ENCODE results near the gene RAB27A.
A peak's percentile ranks its signal among the peaks of the same experiment; 100 is the strongest.

RAB27A gene

DNA sequence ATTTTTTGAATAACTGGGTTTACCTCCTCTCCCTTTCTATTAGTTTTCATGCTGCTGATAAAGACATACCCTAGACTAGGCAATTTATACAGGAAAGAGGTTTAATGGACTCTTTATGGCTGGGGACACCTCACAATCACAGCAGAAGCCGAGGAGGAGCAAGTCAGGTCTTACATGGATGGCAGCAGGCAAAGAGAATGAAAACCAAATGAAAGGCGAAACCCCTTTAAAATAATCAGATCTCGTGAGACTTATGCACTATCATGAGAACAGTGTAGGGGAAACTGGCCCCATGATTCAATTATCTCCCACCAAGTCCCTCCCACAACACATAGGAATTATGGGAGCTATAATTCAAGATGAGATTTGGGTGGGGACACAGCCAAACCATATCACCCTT, 90.9 kb downstream of the RAB27A start:
- no peak overlapping the region for H3K4me3 ChIP-seq (replicated peaks; ENCODE audit: low read depth, low read length)
- no peak for DNase-seq (ENCODE audit: low read depth)
- TF ChIP-seq, protein P1, sequence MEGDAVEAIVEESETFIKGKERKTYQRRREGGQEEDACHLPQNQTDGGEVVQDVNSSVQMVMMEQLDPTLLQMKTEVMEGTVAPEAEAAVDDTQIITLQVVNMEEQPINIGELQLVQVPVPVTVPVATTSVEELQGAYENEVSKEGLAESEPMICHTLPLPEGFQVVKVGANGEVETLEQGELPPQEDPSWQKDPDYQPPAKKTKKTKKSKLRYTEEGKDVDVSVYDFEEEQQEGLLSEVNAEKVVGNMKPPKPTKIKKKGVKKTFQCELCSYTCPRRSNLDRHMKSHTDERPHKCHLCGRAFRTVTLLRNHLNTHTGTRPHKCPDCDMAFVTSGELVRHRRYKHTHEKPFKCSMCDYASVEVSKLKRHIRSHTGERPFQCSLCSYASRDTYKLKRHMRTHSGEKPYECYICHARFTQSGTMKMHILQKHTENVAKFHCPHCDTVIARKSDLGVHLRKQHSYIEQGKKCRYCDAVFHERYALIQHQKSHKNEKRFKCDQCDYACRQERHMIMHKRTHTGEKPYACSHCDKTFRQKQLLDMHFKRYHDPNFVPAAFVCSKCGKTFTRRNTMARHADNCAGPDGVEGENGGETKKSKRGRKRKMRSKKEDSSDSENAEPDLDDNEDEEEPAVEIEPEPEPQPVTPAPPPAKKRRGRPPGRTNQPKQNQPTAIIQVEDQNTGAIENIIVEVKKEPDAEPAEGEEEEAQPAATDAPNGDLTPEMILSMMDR (IDR thresholded peaks at IDR 0.05; ENCODE audit: low read length, missing control alignments) = no peak

DNA sequence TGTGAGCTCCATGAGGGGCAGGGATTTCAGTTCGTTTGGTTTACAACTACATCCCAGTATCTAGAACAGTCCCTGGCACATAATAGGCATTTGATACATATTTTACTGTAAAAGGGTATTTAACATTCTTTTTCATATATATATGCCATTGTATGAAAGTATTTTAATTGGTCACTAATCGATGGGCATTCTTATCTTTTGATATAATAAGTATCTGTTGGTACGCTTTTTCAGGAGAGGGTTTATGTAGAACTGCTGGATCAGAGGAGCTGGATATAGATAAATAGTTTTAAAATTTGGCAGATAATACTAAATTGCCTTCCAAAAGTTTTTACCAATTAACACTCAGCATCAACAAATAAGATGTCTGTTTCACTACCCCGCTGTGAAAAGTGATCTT, 91.9 kb downstream of the RAB27A start:
- H3K4me3 ChIP-seq (replicated peaks; ENCODE audit: low read depth, low read length) = peak overlapping the region; percentile 83
- TF ChIP-seq, protein P1 (IDR thresholded peaks at IDR 0.05; ENCODE audit: low read length, missing control alignments) = no peak
- DNase-seq (ENCODE audit: low read depth) = peak; percentile 3

DNA sequence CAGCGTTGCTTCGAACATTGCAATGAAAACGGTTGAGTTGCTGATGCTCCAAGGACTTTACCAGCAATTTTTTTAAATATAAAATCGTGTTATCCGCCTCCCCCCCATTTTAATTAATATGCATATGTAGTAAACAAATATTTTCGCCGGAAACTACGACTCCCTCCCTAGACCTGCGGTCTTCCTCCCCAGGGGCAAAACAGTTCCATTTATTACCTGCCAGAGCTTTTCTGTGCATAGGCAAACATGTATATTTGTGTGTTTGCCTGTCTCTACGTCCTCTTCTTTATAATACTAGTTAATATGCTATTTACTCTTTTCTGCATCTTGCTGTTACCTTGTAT, 92.3 kb downstream of the RAB27A start:
- H3K4me3 ChIP-seq (replicated peaks; ENCODE audit: low read depth, low read length) = peak overlapping the region; percentile 83
- DNase-seq (ENCODE audit: low read depth) = no peak
- TF ChIP-seq, protein P1 (IDR thresholded peaks at IDR 0.05; ENCODE audit: low read length, missing control alignments) = no peak

DNA sequence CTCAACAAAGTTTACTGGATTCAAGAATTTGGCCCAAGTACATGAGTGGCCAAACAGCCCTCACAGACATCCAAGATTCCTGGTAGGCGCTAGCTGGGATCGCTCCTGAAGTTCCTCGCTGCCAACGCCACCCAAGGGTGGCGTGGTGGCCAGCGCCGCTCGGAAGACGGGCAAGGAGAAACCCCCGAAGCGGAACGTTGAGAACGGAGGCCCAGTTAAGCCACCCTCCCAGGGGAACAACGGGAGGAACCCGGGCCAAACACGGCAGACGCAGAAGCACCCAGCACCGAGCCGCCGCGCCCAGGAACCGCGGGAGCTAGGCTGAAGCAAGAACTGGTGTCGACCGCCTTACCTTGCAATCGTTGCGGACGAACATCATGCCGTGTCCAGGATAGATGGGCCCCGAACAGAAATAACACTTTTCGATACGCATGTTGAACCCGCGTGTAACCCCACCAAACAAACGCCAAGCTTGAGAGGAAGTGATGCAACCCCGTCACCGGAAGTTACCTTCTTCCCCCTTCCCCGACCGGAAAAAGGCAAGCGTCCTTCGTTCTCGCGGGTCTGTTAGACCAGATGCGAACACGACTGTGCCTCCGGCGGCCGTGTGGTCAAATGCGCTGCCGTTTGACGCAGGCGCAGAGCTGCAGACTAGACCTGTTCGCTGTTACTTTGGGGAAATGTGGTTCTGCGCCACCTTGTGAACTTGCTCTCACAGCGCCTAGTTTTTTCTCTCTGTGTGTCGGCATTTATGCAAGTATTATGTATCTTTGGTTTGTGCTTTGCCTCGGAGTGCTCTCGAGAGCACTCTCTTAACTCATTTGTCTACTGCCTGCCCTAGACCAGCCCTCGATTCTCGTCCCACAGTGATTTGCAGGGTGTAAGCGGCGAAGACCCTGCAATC, 92.9 kb downstream of the RAB27A start, which contains the start of gene RSL24D1:
Gene RSL24D1 (minus strand): TSS at position 484 of the 904 bp plus-strand sequence. CDS start 51 bp downstream, at position 433.
- peak; percentile 99 for DNase-seq (ENCODE audit: low read depth)
- H3K4me3 ChIP-seq (replicated peaks; ENCODE audit: low read depth, low read length) = peak within 1 kb of the TSS; percentile 83
- TF ChIP-seq, protein P1 (IDR thresholded peaks at IDR 0.05; ENCODE audit: low read length, missing control alignments) = peak; percentile 49

DNA sequence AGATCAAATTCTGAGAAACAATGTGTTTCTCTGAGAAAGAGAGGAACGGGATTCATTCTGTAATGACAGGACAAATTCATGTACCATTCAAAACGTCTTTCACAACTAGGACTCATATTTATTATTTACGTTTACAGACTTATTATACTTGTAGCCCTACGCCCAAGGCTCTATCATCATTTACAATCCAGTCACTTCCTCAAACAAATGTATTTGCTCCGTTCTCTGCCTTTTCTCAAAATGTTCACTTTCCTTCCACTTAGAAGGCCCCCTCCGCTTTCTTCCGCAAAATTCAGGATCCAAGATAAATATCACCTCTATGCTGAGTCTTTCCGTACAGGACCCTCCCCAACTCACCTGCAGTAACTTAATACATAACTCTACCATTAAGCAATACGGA, 93.6 kb downstream of the RAB27A start:
- DNase-seq (ENCODE audit: low read depth) = peak; percentile 2
- peak overlapping the region; percentile 83 for H3K4me3 ChIP-seq (replicated peaks; ENCODE audit: low read depth, low read length)
- TF ChIP-seq, protein P1 (IDR thresholded peaks at IDR 0.05; ENCODE audit: low read length, missing control alignments) = no peak

DNA sequence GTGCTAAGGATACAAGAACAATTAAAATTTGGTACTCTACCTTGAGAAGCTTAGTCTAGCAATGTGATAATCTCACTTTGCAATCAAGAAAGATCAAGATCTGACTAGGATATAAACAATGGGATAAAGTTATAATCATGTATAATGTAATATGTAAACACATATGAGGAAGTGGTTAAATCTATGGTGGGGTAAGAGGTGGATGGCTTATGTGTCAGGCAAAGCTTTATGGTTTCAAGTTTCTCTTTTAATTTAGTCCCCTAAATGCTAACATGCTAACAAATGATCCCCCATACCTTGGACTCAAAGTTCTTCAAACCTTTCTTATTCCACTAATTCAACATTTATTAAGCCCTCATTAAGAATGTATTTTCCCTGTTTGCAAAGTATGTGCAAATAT, 95.4 kb downstream of the RAB27A start:
- no peak for DNase-seq (ENCODE audit: low read depth)
- peak overlapping the region; percentile 83 for H3K4me3 ChIP-seq (replicated peaks; ENCODE audit: low read depth, low read length)
- TF ChIP-seq, protein P1 (IDR thresholded peaks at IDR 0.05; ENCODE audit: low read length, missing control alignments) = no peak

Measured in fibroblast of pulmonary artery (primary cell).